Activated naive CD4-positive, alpha-beta T cell treated with anti-CD3 and anti-CD28 coated beads, Interleukin-2, amount 50 U/mL, for 16 hours (primary cell): ENCODE data around the gene PRSS27.
"Not testable (repeated sequence)": the region's sequence is repeated elsewhere in the genome, so short reads cannot be mapped to it uniquely, and the experiment has no call there.

ENCODE experiments used
- DNase-seq: peaks from one replicate; pipeline ENCODE4 v3.0.0-alpha.2; 2020

PRSS27 gene

DNA sequence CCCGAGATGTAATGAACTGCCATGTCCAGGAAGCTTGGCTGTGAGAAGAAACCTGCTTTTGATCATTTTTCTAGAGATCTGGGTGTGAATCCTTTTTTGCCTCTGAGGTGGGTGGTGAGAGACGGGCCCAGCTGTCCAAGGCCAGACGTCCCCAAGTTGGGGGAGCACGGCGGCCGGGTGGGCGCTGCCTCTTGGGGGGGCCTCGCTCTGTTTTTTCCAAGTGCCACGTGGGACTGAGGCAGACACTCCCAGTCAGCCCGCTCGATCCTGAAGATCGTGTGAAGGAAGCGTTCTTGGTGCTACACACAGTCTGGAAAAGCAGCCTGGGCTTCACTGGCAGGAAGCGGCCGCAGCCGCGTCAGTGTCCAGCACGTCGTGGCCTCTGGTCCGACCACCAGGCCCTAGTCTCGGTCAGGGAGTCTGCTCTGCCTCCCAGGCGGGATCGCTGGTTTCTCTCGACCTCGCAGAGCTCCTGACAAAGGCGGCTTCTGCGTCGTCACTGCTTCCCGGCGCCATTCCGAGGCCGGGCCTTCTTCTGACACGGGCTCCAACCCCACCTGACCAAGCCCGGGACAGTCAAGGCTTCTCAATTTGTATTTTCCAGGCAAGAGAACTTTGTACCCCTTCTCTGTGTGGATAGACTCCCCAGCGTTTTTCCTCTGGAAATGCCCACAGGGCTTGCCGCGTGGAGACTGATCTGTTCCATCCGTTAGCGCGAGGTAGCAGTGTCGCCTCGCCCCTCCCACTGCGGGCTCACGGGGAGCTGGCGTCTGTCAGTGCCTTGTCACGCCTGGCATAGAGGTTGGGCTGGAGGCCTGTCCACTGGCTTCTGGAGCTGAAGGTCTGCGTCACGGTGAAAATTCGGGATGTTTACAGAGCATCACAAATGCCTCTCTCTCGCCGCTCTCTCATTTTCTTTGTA is 12.4 kb downstream of the PRSS27 start:
- no peak for DNase-seq

DNA sequence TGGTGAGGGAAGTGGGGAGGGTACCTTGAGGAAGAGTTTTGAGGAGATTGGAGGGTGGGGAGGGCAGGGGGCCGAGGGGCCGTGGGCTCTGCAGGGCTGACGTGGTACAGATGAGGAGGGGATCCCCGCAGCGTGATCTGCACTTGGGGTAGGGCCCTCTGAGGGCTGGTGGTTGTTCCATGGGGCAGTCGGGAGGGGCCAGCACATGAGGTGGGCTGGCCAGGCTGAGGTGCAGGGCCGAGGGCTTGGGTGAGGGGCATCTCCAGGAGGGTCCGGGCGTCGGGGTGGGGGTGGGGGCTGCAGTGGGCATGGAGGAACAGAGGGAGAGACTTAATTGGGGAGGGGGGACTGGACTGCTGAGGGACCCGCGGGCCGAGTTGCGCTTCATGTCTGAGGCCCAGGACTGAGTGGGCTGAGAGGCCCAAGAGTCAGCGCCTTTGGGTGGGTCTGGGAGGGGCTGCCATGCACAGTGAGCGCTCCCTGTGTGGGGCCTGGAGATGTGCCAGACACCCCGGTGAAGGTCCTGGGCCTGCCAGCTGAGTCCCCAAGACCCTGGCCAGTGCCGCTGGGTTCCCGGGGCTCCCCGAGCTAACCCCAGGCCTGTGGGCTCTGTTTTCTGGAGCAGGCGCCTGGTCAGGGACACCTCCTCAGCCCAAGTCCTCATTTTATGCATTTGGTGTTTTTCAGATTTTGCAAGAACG is 13.3 kb downstream of the PRSS27 start:
- no peak for DNase-seq

DNA sequence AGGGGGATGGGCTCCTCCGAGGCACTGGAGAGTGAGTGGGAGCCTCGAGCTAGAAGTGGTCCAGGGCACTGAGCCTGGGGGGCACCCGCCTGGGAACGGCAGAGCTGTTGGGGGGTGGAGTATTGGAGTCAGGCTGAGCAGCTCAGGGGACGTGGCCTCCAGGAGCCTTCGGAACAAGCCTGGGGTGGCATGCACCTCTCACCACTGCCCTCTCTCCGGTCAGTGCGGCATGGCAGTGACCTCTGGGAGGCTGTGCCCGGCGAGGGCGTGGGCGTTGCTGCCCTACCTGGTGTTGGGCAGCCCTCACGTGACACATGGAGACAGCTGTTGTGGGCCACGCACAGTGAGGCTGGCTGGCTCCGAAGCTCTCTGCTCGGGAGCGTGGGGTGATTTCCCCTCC is 13.9 kb downstream of the PRSS27 start:
- DNase-seq, result no peak

DNA sequence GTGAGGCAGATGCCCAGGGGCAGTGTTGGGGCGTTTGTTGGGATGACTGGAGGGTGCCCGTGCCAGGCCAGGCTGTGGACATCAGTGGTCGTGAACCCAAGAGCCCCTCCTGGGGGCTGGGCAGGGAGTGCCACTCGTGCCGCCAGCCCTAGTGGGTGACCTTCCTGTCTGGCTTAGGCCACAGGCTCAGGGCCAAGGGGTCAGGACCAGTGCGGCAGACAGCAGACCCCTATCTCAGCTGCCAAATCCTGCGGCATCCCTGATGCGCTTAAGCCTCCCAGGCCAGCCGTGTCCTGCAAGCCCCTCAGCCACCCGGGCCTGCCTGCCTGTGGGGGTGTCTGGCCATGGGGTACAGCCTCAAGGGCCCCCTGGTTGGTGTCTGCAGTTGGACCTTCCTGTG is 14.7 kb downstream of the PRSS27 start:
- no peak for DNase-seq

DNA sequence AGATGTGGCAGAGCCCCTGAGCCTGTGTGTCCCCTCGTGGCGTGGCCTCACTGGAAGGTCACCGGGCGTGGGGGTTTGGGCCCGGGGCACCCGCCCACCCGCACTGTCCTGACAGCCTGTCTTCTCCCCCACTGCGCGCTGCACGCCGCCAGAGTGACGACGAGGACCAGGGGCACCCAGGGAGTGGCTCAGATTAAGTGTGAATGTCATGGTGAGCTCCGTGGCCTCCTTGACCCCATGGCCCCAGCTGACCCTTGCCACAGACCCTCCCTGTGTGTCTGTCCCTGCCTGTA is 15.1 kb downstream of the PRSS27 start:
- no peak for DNase-seq

DNA sequence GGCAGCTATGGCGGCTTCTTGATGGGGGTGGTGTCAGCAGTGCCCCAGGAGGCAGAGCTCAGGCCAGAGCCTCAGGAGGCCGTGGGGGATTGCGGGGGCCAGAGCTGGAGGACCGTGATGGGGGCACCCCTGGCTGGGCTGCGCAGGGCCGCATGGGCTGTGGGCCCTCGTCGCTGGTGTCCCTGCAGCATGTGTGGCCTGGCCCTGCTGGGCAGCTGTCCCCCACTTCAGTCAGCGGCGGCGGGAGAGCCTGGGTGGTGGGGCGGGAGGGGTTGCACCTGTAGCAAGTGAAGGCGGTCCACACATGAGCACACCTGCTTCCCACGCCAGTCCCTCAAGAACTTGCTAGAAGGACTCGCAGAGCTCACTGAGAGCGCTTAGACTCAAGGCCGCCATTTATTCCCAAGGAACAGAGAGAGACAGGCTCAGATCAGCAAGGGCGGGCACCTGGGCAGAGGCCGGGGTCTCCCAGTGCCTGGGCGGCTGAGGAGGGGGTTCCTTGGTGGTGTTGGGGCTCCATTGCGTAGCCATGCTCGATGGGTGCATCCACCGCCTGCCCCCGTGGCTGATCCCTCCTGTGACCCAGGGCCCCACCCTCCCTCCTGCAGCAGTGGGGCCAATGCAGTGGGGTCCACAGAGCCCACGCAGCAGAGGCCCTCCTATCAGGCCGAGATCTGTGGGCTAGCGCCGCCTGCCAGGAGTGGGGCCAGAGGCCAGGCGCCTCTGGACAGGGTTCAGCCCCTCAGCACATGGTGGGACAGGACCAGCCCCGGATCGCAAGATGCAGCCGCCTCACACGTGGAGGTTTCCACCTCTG is 15.7 kb downstream of the PRSS27 start:
- DNase-seq, result no peak

DNA sequence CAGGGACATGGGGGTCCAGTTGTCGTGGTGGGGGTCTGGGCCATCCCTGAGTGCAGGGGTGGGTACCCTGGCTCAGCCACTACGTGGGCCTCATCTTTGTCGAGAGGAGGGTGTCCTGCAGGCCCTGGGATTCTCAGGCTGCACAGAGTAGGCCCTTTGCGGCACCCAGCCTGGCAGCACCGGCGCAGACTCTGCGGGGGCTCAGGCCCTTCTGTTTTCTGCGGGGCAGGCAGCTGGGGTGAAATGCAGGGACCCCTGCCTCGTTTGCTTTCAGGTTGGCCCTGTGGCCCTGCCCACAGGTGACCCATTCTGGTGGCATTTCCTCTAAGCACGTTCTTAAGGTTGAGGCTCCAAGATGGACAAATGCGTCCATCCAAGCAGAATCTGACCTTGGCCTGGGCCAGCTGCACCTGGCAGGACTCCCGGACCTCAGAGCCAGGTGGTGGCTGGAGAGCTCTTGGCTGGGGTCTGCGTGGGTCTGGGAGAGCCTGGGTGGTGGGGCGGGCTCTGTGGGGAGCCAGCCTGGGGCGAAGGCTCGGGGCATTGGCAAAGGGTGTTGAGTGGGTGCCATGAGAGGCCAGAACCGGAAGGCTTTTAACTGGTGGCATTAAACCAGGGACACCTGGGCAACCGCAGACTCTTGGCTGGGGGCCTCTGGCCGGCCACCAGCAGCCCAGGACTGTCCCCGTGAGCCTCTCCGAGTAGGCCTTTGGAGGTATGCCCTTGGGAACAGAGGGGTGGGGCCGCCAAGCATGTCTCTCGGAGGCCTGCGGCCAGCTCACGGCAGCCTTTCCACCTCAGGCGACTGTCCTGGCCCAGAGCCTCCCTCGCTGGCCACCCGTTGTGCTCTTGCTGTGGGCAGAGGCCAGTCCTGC is 16.9 kb downstream of the PRSS27 start:
- DNase-seq, result no peak

DNA sequence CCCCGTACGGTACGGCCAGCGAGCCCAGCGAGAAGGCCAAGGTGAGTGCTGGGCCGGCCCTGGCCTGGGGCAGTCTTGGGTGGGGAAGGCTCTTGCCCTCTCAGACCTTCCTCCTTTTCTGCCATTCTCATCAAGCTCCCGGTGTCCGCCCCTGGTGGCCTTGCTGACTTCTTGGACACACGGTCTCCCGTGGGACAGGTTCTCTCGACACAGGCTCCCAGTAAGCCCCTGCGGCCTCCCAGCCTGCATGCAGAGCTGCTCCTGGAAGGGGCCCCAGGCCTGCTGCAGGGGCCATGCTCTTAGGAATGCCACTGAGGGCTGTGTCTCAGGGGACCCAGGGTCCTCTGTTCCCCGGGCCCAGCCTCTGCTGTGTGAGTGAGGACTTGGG is 17.6 kb downstream of the PRSS27 start:
- no peak for DNase-seq

DNA sequence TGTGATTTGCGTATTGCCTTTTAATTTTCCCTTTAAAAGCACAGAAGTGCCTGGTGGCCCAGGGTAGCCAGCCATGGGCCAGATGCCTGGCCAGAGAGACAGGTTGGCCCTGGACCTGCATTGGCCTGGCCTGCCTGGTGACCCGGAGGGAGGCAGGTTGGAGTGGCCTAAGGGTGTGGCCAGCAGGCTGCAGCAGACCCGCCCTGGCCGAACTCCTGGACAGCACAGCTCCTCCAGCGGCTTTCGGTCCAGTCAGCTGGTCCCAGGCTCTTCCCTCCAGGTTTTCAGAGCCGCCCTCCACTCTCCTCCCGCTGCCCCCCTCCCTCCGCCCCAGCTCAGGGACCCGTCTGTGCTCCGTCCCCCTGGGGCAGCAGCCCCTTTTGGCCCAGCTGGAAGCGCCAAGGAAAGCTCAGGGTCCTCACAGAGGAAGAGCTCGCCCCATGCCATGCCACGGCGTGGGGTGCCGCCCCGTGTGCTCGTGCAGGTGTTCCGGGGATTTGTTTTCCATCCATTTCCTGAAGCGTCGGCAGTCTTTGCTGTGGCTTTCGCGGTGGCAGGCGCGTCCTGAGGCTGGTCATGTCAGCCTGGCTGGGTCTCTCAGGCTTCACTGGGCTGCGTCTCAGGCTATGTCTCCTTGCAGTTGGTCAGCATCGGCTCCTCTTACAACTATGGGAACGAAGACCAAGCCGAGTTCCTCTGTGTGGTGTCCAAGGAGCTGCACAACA is 18.1 kb downstream of the PRSS27 start:
- DNase-seq, result no peak

DNA sequence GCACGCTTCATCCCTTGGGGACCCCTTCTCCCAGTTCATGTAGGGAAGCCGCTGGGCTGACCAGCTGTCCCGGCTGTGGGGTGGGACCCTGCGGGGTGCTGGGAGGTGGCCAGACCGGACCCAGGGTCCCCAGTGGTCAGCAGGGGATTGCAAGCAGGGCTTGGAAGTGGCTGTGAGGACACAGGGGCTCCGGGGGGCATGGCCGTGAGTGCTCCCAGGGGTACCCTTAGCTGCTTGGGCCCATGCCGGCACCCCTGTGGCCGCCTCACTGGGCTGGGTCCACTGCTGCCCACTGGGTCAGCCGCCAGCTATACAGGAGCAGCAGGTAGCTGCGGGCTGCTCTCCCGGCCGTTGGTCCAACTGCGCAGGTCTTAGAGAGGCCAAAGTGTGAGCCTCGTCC is 18.8 kb downstream of the PRSS27 start:
- DNase-seq, result no peak

DNA sequence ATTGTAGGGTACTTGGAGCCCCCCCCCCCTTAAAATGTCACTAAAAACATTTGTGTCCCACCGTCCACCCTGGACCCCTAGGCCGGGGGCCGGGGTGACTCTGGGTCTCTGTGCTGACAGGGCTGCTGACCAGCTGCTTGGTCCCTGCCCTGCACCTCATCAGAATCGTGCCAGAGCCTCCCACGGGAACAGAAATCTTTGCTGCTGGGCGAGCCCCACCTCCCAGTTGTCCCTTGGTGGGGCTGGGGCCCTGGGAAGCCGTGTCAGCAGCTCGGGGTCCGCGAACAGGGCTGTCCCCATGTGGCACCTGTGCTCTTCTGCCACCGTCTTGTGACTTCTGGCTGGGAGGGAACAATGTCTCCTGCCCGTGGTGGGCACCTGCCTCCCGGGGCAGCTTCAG is 19.2 kb downstream of the PRSS27 start:
- DNase-seq, result no peak

DNA sequence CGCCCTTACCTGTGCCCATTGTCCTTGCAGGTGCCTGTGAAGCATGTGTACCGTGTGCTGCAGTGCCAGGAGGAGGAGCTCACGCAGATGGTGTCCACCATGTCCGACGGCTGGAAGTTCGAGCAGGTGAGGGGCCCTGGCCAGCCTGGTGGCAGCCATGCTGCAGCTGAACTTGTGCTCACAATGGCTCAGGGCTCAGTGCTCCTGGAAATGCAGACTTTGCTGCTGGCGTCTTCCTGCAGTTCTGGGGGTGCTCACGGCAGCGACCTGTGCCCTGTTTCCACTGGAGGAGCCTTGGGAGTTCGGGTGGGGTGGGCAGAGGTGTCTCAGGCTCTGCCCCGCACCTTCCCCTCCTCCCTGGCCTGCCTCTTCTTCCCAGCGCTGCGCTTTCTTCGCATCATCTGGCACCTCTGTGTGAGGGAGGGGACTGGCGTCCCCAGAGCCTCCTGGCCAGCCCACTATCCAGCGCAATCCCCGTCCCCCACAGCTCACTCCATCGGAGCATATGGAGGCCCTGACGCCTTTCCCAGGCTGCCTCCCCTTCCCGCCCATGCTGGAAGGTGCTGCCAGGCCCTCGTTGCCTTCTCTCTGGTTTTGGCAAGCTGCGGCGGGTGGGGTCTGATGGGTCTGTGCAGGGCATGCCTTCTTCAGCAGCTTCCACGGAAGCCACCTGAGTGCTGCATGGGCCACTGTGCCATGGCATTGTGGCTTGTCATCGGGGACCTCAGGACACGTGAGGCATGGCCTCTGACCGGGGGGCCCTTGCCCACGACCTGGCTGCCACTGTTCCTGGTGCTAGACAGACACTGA is 20.0 kb downstream of the PRSS27 start:
- no peak for DNase-seq

DNA sequence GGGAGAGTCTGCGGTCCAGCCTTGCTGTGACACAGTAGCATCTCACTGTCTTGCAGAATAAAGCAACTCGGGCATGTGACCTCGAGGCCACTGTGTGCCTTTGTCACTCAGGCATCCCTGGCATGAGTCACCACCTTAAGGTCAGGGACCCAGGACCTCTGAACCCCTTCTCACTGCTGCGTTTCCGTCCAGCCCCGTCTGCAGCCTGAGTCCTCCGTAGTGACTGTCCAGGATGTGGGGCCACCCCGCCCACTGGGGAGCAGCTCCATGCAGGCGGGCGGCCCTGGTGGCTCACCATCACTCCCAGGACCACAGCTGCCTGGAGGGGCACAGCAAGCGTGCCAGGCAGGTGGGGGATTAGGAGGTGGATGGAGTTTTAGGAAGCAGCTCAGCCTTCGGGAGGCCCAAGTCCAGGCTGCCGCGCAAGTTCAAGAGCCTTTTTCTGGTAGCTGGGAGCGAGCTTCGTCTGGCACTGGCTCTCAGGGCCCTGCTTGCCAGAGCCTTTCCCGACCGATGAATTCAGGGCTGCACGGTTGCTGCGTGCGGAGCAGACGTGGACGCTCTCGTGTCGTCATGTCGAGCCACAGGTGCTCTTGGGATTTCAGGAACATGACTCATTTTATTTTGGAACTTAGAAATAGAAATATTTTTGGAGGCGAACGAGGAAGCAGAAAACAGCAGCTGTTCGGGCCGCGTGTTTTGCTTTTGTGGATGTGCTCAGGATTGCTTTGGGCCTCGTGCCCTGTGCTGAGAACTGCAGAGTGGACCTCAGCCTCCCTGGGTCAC is 20.9 kb downstream of the PRSS27 start:
- no peak for DNase-seq

DNA sequence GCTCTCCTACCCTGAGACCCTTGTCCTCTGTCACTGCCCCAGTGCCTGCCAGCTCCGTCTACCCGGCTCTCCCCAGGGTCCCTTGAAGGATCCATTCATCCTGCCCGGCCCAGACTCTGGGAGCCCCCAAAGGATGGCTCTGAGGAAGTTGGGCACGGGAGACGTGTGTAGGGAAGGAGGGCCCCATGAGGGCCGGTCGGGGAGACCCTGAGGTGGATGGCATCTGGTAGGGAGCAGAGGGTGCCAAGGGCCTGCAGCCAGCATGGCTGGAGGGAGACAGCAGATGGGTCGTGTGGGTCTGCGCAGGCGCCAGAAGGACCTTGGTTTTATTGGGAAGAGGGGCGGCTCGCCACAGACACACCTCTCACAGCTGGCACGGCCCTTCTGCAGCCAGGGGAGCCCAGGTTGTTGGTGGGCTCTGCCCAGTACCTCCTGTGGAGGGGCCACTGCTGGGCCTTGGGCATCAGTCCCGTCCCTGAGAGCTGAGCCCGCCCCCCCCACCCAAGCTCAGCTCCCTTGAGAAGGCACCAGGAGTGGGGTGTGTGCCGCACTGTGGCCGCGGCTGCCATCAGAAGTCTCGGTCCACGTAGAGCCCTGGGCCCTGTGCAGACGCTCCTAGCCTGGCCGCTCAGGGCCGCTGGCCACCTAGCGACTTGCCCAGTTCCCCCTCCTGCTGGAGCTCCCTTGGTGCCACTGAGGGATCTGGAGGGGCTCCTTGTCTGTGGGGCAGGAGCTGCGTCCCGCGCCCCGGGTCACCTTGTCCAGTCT is 21.7 kb downstream of the PRSS27 start:
- DNase-seq, result no peak

DNA sequence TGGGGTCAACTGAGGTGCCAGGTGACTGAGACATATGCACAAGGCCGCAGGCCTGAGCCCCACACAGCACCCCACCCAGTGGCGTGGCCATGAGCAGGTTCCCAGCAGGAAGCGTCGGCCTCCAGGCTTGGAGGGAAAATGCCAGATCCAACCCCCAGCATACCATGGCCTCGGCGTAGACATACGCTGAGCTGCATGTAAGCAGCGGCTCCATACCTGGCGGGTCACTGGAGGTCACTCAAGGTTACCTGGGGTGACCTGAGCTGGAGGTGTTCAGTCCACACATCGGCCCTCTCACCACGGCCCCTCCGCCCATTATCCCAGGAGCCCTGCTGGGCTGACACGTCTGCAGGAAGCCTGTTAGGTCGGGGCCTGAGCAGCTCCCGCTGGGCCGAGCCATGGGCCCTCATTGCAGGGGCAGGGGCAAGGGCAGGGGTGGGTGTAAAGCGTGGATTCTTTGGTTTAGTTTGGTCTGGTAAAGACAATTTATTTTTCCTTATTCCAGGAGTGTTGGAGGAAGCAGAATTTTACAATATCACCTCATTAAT is 22.5 kb downstream of the PRSS27 start:
- DNase-seq, result no peak

DNA sequence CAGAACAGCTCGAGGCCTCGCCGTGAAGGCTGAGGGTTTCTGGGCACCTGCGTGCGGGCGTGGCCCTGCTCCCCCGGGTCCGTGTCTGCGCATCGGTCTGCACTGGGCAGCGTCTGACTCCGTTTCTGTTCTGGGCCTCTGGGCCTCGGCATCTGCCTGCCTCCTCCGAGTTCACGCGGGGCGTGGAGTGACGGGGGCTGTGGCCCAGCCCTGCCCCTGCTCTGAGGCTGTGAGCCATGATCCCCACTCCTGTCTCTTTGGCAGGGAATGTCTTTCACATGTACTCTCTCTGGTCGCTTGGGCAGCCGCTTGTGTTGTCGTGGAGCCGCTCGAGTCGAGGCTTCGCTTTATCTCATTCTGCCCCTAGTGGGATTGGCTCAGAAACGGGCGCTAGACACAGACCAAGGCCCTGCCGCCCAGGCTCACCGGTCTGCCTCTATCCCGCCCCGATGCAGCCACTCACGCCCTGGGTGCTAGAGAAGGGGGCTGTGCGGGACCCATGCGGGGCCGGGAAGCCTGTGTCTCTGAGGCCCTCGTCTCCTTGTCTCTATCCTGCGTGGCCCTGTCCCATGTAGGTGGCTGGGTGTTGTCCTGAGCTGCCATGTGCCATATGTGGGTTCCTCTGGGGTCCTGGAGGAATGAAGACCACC is 23.3 kb downstream of the PRSS27 start:
- not testable (repeated sequence) for DNase-seq

DNA sequence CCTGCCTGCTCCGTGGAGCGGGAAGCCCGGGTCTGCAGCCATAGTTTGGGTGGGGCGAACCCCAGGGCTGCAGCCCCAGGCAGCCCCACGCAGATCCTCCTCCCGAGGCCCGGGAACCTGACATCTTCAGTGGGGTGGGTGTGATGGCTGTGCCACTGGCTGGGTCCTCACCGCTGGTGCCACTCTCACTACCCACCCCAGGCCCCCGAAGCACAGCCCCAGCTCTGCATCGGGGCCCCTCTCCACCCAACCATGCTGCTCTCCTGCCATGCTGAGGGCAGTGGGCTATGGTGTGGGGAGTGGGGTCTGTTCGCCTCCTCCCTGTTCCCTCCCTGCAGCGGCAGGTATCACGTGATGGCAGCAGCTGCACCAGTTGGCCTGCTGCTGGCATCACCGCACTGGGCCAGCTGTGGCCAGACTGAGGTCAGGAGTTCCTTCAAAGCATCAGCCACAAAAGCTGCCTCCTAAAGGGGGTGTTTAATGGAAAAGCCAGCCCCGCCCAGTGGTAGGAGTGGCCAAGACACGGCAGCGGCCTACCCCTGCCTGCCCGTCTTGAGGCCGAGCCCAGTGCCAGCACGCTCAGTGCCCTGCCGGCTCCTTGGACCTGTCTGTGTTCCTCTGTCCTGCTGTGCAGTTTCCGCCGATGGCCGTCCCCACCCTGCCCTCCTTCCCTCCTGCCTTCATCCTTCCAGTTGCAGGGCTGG is 26.9 kb downstream of the PRSS27 start:
- DNase-seq, result no peak
